GM18858 (cell line): ENCODE data around the gene ZFAND3.

Experiments
- ATAC-seq: cut with Tn5 transposase; IDR thresholded peaks from one replicate; pipeline ENCODE4 v1.9.1; 2021; ENCODE audit not compliant: unreplicated experiment

The ZFAND3 gene

GRCh38 chr6:37826993-37827392, 7.5 kb downstream of the ZFAND3 start:
- ATAC-seq, result no peak

- ATAC-seq, result no peak
Measured at GRCh38 chr6:37827603-37828265, 8.2 kb downstream of the ZFAND3 start.

DNA sequence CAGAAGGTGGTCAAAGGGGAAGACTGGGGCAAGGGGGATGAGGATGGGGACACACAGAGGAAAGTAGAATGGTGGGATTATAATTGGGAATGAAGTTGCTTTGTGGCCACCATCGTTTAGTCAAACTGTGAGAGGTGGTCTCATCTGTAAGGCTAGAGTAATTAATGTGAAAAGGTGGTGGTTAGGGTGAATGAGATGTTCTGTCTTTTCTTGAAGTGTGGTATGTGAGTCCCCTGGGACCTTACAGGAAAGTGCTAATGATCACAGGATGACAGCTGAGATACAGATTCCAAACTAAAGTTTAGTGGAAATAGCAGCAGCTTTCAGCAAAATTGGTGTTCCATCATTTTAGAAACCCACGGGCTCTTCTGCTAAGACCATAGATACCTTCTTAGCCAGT, 10.7 kb downstream of the ZFAND3 start:
- no peak for ATAC-seq

- ATAC-seq, result no peak
Measured at GRCh38 chr6:37831457-37831856, 11.9 kb downstream of the ZFAND3 start.

DNA sequence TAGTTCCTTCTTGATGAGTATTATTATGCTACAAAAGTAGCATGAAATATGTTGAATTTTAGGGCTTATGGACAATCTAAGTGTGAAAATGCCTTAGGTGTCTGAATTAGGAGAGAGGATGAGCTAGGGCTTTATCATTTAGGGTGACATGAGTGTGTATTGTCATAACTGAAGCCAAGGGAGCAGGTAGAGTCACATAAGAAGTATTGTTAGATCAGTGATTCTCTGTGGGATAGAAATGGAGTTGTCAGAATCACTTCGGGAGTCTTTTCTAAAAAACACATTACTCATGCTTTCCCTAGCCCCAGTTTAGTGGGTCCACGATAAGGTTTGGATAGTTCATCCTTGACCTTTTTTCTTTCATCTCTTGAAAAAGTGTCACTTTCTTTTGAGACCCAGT, 16.4 kb downstream of the ZFAND3 start:
- ATAC-seq, result no peak

- ATAC-seq, result no peak
Measured at GRCh38 chr6:37838219-37838921, 18.8 kb downstream of the ZFAND3 start.

DNA sequence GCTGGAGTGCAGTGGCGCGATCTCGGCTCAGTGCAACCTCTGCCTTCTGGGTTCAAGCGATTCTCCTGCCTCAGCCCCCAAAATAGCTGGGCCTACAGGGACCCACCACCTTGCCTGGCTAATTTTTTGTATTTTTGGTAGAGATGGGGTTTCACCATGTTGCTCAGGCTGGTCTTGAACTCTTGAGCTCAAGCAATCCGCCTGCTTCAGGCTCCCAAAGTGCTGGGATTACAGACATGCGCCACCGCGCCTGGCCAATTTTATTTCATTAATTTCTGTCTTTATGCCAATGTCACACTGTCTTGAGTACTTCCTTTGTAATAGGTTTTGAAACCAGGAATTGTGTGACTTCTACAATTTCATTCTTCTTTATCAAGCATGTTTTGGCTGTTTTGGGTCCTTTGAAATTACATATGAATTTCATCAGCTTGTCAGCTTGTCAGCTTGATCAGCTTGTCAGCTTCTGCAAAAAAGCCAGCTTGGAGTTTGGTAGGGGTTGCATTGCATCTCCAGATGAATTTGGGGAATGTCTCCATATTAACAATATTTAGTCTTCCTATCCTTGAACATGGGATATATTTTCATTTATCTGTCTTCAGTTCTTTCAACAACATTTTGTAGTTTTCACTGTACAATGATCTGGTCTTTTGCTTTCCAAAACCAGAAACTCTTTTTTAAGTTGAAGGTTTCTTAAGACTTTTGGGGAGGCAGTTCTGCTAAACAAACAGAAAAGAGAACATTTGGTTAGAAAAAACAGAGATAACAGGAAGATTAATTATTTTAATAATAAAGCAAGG, 20.8 kb downstream of the ZFAND3 start:
- no peak for ATAC-seq

DNA sequence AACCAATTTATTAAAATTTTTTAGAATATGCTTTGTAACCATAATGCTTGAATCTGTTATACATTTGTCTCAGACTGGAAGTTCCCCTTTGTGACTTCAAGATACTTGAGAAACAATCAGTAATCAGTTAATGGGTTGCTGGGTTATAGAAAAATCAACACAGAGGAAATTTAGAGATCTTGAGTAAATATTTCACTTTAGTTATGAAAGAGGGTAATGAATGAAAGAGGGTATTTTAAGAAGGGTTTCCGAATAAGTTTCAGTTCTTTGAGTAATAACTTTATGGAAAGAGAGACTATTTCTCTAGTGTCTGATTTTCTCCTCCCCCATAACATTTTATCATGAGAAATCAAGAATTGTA, 21.4 kb downstream of the ZFAND3 start:
- no peak for ATAC-seq

DNA sequence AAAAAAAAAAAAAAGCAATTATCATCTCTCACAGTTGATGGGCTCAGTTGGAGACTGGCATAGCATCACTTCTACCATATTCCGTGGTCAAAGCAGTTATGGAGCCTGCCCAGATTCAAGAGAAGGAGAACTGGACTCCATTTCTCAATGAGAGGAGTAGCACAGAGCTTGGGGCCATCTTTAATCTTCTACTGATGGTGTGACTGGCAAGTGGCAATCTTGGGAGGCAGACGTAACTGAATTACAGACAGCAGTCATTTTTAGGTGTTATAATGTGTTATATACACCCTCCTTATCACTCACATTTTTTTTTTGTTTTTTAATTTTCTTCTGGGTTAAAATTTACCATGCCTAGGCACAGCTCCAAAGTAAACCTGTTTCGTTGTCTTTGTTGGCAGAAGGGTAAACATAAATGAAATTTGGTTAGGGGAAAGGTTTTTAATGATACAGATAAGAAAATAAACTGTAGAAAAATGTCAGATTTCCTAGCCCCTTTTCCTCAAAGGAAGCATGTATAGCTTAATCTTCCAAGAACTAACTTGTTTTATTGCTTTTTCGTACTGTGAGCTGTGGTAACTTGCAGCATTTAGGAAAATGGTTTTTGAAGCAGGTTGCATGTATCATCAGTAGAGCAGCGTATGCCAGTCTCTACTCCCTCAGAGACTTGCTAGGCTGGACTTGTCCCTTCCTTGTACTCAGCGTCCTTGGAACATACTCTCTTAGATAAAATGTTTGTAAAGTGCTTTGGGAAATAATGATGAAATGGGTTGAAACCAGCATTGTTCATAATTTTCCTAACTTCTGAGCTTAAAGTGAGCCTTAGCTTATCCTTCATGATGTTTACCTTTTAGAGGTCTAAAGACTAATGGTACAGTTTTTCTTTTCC, 25.7 kb downstream of the ZFAND3 start:
- ATAC-seq, result no peak

DNA sequence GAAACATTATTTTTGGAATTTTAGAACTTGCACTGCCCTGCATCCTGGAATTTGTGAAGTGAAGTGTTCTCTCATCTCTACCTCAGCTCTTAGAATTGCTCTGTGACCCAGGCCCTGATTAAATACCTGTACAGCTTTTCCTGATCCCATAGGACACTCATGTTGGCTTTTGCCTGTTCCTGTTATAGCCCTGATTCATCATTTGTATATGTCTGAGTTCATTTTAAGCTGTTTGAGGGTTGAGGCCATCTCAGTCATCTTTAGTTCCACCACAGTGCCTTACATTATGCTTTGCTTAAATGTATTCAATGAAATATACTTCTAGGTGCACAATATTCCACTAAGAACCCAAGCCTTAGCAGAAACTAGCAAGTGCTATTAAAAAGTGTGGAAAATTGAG, 26.4 kb downstream of the ZFAND3 start:
- no peak for ATAC-seq

DNA sequence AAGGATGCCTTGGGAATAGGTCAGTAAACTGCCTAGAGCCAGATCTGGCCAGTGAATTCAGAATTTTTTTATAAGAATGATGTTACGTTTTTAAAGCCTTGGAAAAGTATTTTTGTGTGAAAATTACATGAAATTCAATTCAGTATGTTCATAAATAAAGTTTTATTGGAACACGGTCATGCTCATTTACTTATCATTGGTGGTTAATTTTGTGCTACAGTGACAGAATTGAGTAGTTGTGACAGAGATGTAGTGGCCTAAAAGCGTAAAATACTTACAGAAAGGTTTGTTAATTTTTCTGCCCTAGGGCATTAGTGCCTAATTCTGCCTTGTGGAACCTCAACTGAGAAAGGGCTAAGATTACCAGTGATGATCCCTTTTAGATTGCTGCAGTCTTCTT, 28.2 kb downstream of the ZFAND3 start:
- no peak for ATAC-seq

- no peak for ATAC-seq
Measured at GRCh38 chr6:37848371-37848770, 28.8 kb downstream of the ZFAND3 start.

GRCh38 chr6:37850260-37850659, 30.7 kb downstream of the ZFAND3 start:
- no peak for ATAC-seq

- ATAC-seq, result no peak
Measured at GRCh38 chr6:37850728-37851285, 31.3 kb downstream of the ZFAND3 start.

DNA sequence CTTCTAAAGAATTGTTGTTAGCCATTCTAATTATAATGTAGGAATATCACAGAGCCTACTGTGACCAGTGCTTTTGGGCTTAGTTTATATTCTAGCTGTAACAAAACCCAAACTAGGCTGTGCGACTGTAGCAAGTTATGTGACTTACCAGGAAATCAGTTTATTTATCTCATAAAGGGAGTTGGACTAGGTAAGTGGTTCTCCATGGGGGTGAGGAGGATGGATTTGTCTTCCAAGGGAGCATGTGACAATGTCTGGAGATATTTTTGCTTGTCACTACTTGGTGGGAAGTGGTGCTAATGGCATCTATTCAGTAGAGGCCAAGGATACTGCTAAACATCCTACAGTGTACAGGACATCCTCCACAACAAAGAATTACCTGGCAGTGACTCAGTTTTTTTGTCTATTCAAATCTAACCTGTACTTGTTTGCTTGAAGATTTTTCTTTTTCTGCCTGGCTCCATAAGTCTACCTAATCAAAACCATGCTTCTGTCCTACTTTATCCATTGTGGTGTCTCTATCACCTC, 32.5 kb downstream of the ZFAND3 start:
- ATAC-seq, result no peak

DNA sequence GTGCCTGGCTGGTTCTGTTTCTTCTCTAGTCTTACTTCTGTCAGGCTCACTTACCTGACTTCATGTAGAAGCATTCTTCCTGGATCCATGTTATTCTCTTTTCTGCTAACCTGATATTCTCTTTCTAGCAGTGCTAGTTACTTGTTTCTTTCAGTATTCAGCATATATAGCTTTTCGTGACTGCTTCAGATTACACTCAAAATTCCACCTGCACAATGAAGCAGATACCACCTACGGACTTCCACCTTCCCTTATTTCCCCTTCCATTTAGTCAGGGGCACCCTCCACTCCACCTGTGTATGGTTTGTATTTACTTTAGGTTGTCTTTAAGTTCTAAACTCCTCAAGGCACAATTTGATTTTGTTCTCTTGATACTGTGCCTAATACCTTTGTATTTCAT, 36.8 kb downstream of the ZFAND3 start:
- ATAC-seq, result no peak

DNA sequence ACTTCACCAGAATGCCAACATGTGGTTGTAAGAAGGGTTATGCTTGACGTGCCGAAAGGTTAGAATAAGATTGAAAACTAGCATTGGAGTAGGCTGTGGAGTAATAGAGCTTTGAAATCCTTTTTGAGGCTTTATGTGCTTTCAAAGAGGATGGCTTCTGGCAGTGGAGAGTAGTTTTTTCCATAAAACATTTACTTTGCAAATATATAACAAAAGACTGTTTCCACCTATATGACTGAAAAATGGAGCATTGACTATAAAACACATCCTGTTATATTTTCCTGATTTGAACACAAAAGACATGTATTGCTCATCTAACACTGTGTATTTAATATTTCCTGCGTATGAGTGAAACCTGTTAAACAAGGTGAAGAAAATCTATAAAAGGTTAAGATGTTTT, 38.8 kb downstream of the ZFAND3 start:
- ATAC-seq, result no peak

GRCh38 chr6:37860226-37860839, 40.8 kb downstream of the ZFAND3 start:
- no peak for ATAC-seq

- no peak for ATAC-seq
Measured at GRCh38 chr6:37861452-37861851, 41.9 kb downstream of the ZFAND3 start.

GRCh38 chr6:37862430-37862829, 42.9 kb downstream of the ZFAND3 start:
- no peak for ATAC-seq
